GM19351 (cell line): ENCODE data around the gene WDFY4.
A peak's percentile ranks its signal among the peaks of the same experiment; 100 is the strongest.
"Not testable (repeated sequence)": the region's sequence is repeated elsewhere in the genome, so short reads cannot be mapped to it uniquely, and the experiment has no call there.

Experiments used
- ATAC-seq: cut with Tn5 transposase; IDR thresholded peaks from one replicate; pipeline ENCODE4 v1.9.1; 2021; ENCODE audit warnings: mild to moderate bottlenecking, moderate library complexity; ENCODE audit not compliant: unreplicated experiment

Gene WDFY4

GRCh38 chr10:48684792-48685623 lies at the start of gene WDFY4:
WDFY4 (plus strand) TSS chr10:48684873; CDS start chr10:48709733, 24,860 bp downstream.
- peak; percentile 66 for ATAC-seq

GRCh38 chr10:48634984-48635557 lies 49.6 kb upstream of the WDFY4 start:
- no peak for ATAC-seq

GRCh38 chr10:48636231-48636630 lies 48.4 kb upstream of the WDFY4 start:
- no peak for ATAC-seq

- ATAC-seq, result no peak
These were observed 47.8 kb upstream of the WDFY4 start for GRCh38 chr10:48636901-48637300.

GRCh38 chr10:48638158-48638557 lies 46.5 kb upstream of the WDFY4 start:
- ATAC-seq, result no peak

GRCh38 chr10:48638739-48639527 lies 45.7 kb upstream of the WDFY4 start:
- ATAC-seq, result no peak

- no peak for ATAC-seq
These were observed 45.0 kb upstream of the WDFY4 start for GRCh38 chr10:48639632-48640031.

GRCh38 chr10:48640326-48640725 lies 44.3 kb upstream of the WDFY4 start:
- no peak for ATAC-seq

- not testable (repeated sequence) for ATAC-seq
These were observed 43.5 kb upstream of the WDFY4 start for GRCh38 chr10:48641099-48641690.

GRCh38 chr10:48645600-48645999 lies 39.1 kb upstream of the WDFY4 start:
- ATAC-seq, result no peak

GRCh38 chr10:48647073-48647472 lies 37.6 kb upstream of the WDFY4 start:
- ATAC-seq, result not testable (repeated sequence)

GRCh38 chr10:48648172-48648942 lies 36.3 kb upstream of the WDFY4 start:
- ATAC-seq, result no peak

- no peak for ATAC-seq
These were observed 35.2 kb upstream of the WDFY4 start for GRCh38 chr10:48649349-48649944.

- ATAC-seq, result no peak
These were observed 33.4 kb upstream of the WDFY4 start for GRCh38 chr10:48651293-48651692.

- no peak for ATAC-seq
These were observed 32.8 kb upstream of the WDFY4 start for GRCh38 chr10:48651839-48652238.

- ATAC-seq, result no peak
These were observed 32.3 kb upstream of the WDFY4 start for GRCh38 chr10:48652344-48652743.

- no peak for ATAC-seq
These were observed 31.3 kb upstream of the WDFY4 start for GRCh38 chr10:48653347-48653746.

- ATAC-seq, result no peak
These were observed 30.6 kb upstream of the WDFY4 start for GRCh38 chr10:48653944-48654698.
